ENCODE measurements around the gene CHD1.

The CHD1 gene

GRCh38 chr5:98804066-98804465 lies 124.7 kb downstream of the CHD1 start:
- no peak for DNase-seq
